Measurements from ENCODE around the gene RRP15. TPM values are rescaled to one million over a fixed set of nuclear protein-coding genes. Genes with fewer than 3 reads are reported as not detected.

Gene RRP15
- polyA plus RNA-seq, 3 donors, result 0.81 to 7.6 (median 4.6) TPM

DNA sequence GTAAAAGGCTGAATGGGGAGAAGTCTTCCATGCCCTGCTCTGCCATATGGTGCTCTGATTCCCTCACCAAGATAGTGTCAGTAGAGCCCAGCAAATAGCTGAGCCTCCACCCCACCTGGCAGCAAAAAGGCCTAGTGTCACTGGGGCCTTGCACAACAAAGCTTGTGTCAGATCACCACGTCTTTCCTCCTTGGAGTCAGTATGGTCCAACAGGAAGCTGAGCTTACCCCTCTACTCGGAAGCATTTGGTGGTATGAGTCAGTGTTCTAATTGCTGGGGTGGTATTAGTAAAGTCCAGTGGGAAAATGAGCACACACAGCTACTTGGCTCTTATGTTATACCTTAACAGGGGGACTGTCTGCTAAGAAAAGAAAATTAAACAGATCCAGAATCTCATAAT, 18.7 kb upstream of the RRP15 start:
- TF ChIP-seq, protein P1, sequence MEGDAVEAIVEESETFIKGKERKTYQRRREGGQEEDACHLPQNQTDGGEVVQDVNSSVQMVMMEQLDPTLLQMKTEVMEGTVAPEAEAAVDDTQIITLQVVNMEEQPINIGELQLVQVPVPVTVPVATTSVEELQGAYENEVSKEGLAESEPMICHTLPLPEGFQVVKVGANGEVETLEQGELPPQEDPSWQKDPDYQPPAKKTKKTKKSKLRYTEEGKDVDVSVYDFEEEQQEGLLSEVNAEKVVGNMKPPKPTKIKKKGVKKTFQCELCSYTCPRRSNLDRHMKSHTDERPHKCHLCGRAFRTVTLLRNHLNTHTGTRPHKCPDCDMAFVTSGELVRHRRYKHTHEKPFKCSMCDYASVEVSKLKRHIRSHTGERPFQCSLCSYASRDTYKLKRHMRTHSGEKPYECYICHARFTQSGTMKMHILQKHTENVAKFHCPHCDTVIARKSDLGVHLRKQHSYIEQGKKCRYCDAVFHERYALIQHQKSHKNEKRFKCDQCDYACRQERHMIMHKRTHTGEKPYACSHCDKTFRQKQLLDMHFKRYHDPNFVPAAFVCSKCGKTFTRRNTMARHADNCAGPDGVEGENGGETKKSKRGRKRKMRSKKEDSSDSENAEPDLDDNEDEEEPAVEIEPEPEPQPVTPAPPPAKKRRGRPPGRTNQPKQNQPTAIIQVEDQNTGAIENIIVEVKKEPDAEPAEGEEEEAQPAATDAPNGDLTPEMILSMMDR (IDR thresholded peaks at IDR 0.05), result no peak
- Histone ChIP-seq H3K36me3 (replicated peaks in 1 of 2; ENCODE audit: control insufficient read depth in 1 of 2, insufficient read depth in 2 of 2, low read length in 2 of 2) (no peaks in the 10 kb centered on the region), H2AFZ (ENCODE audit: insufficient read depth, low read depth, low read length, poor library complexity, severe bottlenecking) (no peak overlapping the region), H3K27ac (ENCODE audit: low read depth in 1 of 2, low read length in 2 of 2) (no peak overlapping the region), H3K27me3 (ENCODE audit: control insufficient read depth in 2 of 2, insufficient read depth in 2 of 2, low read length in 2 of 2) (no peaks in the 10 kb centered on the region), H3K4me3 (replicated peaks in 1 of 3; ENCODE audit: low read depth in 2 of 3, low read length in 3 of 3) (no peak overlapping the region), H3K4me2 (replicated peaks; ENCODE audit: extremely low read depth, low read length, poor library complexity, severe bottlenecking) (no peak overlapping the region), H3K9me3 (replicated peaks in 1 of 2; ENCODE audit: control insufficient read depth in 1 of 2, insufficient read depth in 1 of 2, low read length in 2 of 2) (no peaks in the 10 kb centered on the region), H3K9ac (ENCODE audit: insufficient read depth, low read length, poor library complexity, severe bottlenecking) (no peak overlapping the region), H3K79me2 (ENCODE audit: insufficient read depth, low read length) (no peaks in the 10 kb centered on the region), H3K4me1 (ENCODE audit: control insufficient read depth in 1 of 2, insufficient read depth in 2 of 2, low read length in 2 of 2) (no peaks in the 10 kb centered on the region), H4K20me1 (ENCODE audit: insufficient read depth, low read length) (no peaks in the 10 kb centered on the region)
- Mint-ChIP-seq H3K4me1 (no peaks in the 10 kb centered on the region), H3K4me3 (no peak overlapping the region), H3K27me3 (ENCODE audit: low read depth in 3 of 3) (peaks cover 2 to 6% (median 3%) of the 10 kb centered on the region in 3 donors), H3K36me3 (no peaks in the 10 kb centered on the region), H3K9me3 (peaks cover 0 to 4% (median 0%) of the 10 kb centered on the region in 7 donors), H3K27ac (no peak overlapping the region)
- no CpG with 5 or more reads among the region's 2 CpGs for WGBS (ENCODE audit: insufficient coverage)
- no peak for DNase-seq
- intact Hi-C loops (cut with micrococcal nuclease), result no loop called here

DNA sequence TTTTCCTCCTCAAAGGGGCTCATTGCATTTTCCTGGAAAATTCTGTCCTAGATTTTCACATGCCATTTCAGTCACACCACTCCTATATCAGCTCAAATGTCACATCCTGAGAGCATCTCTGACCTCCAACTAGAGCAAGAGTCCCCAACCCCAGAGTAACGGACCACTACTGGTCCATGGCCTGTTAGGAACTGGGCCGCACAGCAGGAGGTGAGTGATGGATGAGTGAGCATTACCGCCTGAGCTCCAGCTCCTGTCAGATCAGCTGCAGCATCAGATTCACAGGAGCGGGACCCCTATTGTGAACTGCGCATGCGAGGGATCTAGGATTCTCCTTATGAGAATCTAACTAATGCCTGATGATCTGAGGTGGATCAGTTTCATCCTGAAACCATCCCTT, 12.7 kb upstream of the RRP15 start:
- H3K4me2 ChIP-seq (replicated peaks; ENCODE audit: extremely low read depth, low read length, poor library complexity, severe bottlenecking), result no peak overlapping the region
- no peaks in the 10 kb centered on the region for H3K36me3 ChIP-seq (replicated peaks in 1 of 2; ENCODE audit: control insufficient read depth in 1 of 2, insufficient read depth in 2 of 2, low read length in 2 of 2)
- no peak overlapping the region for H2AFZ ChIP-seq (ENCODE audit: insufficient read depth, low read depth, low read length, poor library complexity, severe bottlenecking)
- intact Hi-C loops (cut with micrococcal nuclease), result no loop called here
- H3K27ac ChIP-seq (ENCODE audit: low read depth in 1 of 2, low read length in 2 of 2), result no peak overlapping the region
- Mint-ChIP-seq H3K4me3 (no peak overlapping the region), H3K36me3 (no peaks in the 10 kb centered on the region), H3K27ac (no peak overlapping the region), H3K27me3 (ENCODE audit: low read depth in 3 of 3) (peaks cover 0 to 3% (median 3%) of the 10 kb centered on the region in 3 donors), H3K9me3 (peaks cover 0 to 4% (median 0%) of the 10 kb centered on the region in 7 donors), H3K4me1 (peaks cover 1% of the 10 kb centered on the region)
- H3K79me2 ChIP-seq (ENCODE audit: insufficient read depth, low read length), result no peaks in the 10 kb centered on the region
- WGBS (ENCODE audit: insufficient coverage), result 80% methylated on average over 1 of the region's 6 CpGs
- H3K27me3 ChIP-seq (ENCODE audit: control insufficient read depth in 2 of 2, insufficient read depth in 2 of 2, low read length in 2 of 2), result no peaks in the 10 kb centered on the region
- no peak overlapping the region for H3K9ac ChIP-seq (ENCODE audit: insufficient read depth, low read length, poor library complexity, severe bottlenecking)
- H3K4me1 ChIP-seq (ENCODE audit: control insufficient read depth in 1 of 2, insufficient read depth in 2 of 2, low read length in 2 of 2), result no peaks in the 10 kb centered on the region
- no peaks in the 10 kb centered on the region for H4K20me1 ChIP-seq (ENCODE audit: insufficient read depth, low read length)
- no peaks in the 10 kb centered on the region for H3K9me3 ChIP-seq (replicated peaks in 1 of 2; ENCODE audit: control insufficient read depth in 1 of 2, insufficient read depth in 1 of 2, low read length in 2 of 2)
- H3K4me3 ChIP-seq (replicated peaks in 1 of 3; ENCODE audit: low read depth in 2 of 3, low read length in 3 of 3), result no peak overlapping the region
- DNase-seq, result no peak
- TF ChIP-seq, protein P1 (IDR thresholded peaks at IDR 0.05), result no peak

Data from CD14-positive monocyte (primary cell).